ENCODE results near the gene RNPEPL1. TPM values are rescaled to one million over a fixed set of nuclear protein-coding genes. Genes with fewer than 3 reads are reported as not detected.

The RNPEPL1 gene, protein sequence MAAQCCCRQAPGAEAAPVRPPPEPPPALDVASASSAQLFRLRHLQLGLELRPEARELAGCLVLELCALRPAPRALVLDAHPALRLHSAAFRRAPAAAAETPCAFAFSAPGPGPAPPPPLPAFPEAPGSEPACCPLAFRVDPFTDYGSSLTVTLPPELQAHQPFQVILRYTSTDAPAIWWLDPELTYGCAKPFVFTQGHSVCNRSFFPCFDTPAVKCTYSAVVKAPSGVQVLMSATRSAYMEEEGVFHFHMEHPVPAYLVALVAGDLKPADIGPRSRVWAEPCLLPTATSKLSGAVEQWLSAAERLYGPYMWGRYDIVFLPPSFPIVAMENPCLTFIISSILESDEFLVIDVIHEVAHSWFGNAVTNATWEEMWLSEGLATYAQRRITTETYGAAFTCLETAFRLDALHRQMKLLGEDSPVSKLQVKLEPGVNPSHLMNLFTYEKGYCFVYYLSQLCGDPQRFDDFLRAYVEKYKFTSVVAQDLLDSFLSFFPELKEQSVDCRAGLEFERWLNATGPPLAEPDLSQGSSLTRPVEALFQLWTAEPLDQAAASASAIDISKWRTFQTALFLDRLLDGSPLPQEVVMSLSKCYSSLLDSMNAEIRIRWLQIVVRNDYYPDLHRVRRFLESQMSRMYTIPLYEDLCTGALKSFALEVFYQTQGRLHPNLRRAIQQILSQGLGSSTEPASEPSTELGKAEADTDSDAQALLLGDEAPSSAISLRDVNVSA
- total RNA-seq (10 to 100 TPM; 13.5 to 93.3 (median 58.9) TPM), polyA plus RNA-seq (100 to 1,000 TPM in 2 of 3 donors, 1 to 10 TPM in 1; 5.1 to 259 (median 110) TPM)
- long read RNA-seq, donor 1, full-length matches to known transcripts, result 8 of 22 reads
- long read RNA-seq, donor 1, partial matches to known transcripts, result 14 of 22 reads
- long read RNA-seq, donor 1, other reads (novel, unspliced or antisense), result 0 of 22 reads
- long read RNA-seq, donor 2, full-length matches to known transcripts, result 11 of 11 reads
- long read RNA-seq, donor 2, partial matches to known transcripts, result 0 of 11 reads
- long read RNA-seq, donor 2, other reads (novel, unspliced or antisense), result 0 of 11 reads
- long read RNA-seq, donor 3, full-length matches to known transcripts, result 3 of 3 reads
- long read RNA-seq, donor 3, partial matches to known transcripts, result 0 of 3 reads
- long read RNA-seq, donor 3, other reads (novel, unspliced or antisense), result 0 of 3 reads
- long read RNA-seq, donor 4, partial matches to known transcripts, result 0 of 1 reads
- long read RNA-seq, donor 4, other reads (novel, unspliced or antisense), result 1 of 1 reads
- long read RNA-seq, donor 5, full-length matches to known transcripts, result 194 of 246 reads
- long read RNA-seq, donor 5, partial matches to known transcripts, result 16 of 246 reads
- long read RNA-seq, donor 5, other reads (novel, unspliced or antisense), result 36 of 246 reads
- long read RNA-seq, donor 6, partial matches to known transcripts, result 0 of 3 reads
- long read RNA-seq, donor 6, other reads (novel, unspliced or antisense), result 3 of 3 reads
- long read RNA-seq, donor 7, full-length matches to known transcripts, result 4 of 4 reads
- long read RNA-seq, donor 7, partial matches to known transcripts, result 0 of 4 reads
- long read RNA-seq, donor 7, other reads (novel, unspliced or antisense), result 0 of 4 reads
- long read RNA-seq, donor 8, full-length matches to known transcripts, result 11 of 11 reads
- long read RNA-seq, donor 8, partial matches to known transcripts, result 0 of 11 reads
- long read RNA-seq, donor 8, other reads (novel, unspliced or antisense), result 0 of 11 reads
- long read RNA-seq, donor 9, full-length matches to known transcripts, result 1 of 1 reads
- long read RNA-seq, donor 9, partial matches to known transcripts, result 0 of 1 reads
- long read RNA-seq, donor 9, other reads (novel, unspliced or antisense), result 0 of 1 reads
- long read RNA-seq, donor 10, full-length matches to known transcripts, result 8 of 8 reads
- long read RNA-seq, donor 10, partial matches to known transcripts, result 0 of 8 reads
- long read RNA-seq, donor 10, other reads (novel, unspliced or antisense), result 0 of 8 reads

DNA sequence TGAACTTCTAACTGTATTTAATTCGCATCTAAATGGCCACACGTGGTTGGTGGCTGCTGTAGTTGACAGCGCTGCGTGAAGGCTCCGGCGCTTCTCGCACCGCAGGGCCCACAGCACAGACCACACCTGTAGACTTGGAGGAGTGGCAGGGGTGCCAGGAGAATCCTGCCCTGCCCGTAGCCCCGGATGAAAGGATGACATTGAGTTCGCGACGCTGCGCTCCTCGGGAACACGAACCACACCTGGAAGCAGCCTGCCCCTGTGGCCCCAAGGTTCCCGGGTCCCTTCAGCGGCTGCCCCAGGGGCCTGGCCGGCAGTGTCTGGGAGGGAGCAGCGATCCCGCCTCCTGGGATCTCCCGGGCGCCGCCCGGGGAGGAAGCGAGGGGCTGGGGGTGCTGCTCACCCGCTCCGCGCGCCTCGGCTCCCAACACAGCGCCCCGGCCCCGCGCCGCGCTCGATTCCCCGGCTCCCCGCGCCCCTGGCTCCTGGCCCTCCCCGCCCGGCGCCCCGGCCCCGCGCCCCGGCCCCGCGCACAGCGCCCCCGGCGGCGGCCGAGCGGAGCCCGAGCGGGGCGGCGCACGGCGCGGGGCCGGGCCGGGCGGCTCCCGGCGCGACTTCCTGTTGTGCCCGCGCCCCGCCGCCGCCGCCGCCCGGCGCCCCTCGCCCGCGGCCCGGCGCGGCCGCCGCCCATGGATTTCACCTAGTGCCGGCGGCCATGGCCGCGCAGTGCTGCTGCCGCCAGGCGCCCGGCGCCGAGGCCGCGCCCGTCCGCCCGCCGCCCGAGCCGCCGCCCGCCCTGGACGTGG is at the start of gene RNPEPL1:
Gene RNPEPL1 (plus strand): TSS at position 613 of the 806 bp plus-strand sequence. CDS start 103 bp downstream, at position 716.
- Histone ChIP-seq H3K4me3 (peak within 1 kb of the TSS in 3 of 4 donors; percentile 45 to 80 (median 63)), H3K27me3 (no peaks in the 10 kb centered on the region), H3K36me3 (replicated peaks in 1 of 2) (no peaks in the 10 kb centered on the region), H3K4me1 (replicated peaks in 1 of 2) (peaks cover 33 to 48% of the 10 kb centered on the region in 2 donors), H3K27ac (peak within 1 kb of the TSS; percentile 40 to 97 (median 85)), H3K9me3 (replicated peaks in 1 of 3) (no peaks in the 10 kb centered on the region)
- TF ChIP-seq, protein P1, sequence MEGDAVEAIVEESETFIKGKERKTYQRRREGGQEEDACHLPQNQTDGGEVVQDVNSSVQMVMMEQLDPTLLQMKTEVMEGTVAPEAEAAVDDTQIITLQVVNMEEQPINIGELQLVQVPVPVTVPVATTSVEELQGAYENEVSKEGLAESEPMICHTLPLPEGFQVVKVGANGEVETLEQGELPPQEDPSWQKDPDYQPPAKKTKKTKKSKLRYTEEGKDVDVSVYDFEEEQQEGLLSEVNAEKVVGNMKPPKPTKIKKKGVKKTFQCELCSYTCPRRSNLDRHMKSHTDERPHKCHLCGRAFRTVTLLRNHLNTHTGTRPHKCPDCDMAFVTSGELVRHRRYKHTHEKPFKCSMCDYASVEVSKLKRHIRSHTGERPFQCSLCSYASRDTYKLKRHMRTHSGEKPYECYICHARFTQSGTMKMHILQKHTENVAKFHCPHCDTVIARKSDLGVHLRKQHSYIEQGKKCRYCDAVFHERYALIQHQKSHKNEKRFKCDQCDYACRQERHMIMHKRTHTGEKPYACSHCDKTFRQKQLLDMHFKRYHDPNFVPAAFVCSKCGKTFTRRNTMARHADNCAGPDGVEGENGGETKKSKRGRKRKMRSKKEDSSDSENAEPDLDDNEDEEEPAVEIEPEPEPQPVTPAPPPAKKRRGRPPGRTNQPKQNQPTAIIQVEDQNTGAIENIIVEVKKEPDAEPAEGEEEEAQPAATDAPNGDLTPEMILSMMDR (IDR thresholded peaks at IDR 0.05), result peak in 3 of 6 experiments; percentile 4 to 14 (median 13)
- TF ChIP-seq POLR2A (IDR thresholded peaks at IDR 0.05), result peak in 1 of 2 donors; percentile 23
- peak; percentile 27 to 75 (median 44) for DNase-seq
- intact Hi-C loops (cut with DNase I), result no loop called here
- WGBS, 4 donors, result 0 to 1% (median 1%) methylated on average over 8 to 106 of the region's 106 CpGs

GRCh38 chr2:240518981-240519380 is 49.3 kb upstream of the RNPEPL1 start:
- H3K4me1 ChIP-seq (replicated peaks in 1 of 2), result no peaks in the 10 kb centered on the region
- peak in 1 of 7 donors; percentile 6 for DNase-seq
- no peaks in the 10 kb centered on the region for H3K9me3 ChIP-seq (replicated peaks in 1 of 3)
- no peak overlapping the region for H3K27ac ChIP-seq
- no peaks in the 10 kb centered on the region for H3K36me3 ChIP-seq (replicated peaks in 1 of 2)
- no peaks in the 10 kb centered on the region for H3K27me3 ChIP-seq
- no peak for TF ChIP-seq POLR2A (IDR thresholded peaks at IDR 0.05)
- TF ChIP-seq, protein P1 (IDR thresholded peaks at IDR 0.05), result no peak
- no peak overlapping the region for H3K4me3 ChIP-seq
- intact Hi-C loops (cut with DNase I), result loop anchor here (10.0 kb wide), 2 partner anchors 186 to 316 kb away; no protein-coding TSS in a partner anchor
- 91 to 97% (median 94%) methylated on average over 5 of the region's 5 CpGs for WGBS, 4 donors

Data from adrenal gland (tissue), 19 donors.